Measurements from ENCODE around the gene UCKL1. TPM values are rescaled to one million over a fixed set of nuclear protein-coding genes. Genes with fewer than 3 reads are reported as not detected.

The UCKL1 gene
- total RNA-seq, 1 donor from 2014 or later, result 50.1 TPM

- no peak for TF ChIP-seq POLR2A (IDR thresholded peaks at IDR 0.05)
- no peak for TF ChIP-seq CTCF (IDR thresholded peaks at IDR 0.05)
- TF ChIP-seq POLR2AphosphoS5 (IDR thresholded peaks at IDR 0.05; ENCODE audit: insufficient read depth in 1 of 2, low read depth in 1 of 2), result no peak
- Histone ChIP-seq H3K27me3 (no peaks in the 10 kb centered on the region), H3K9me3 (no peaks in the 10 kb centered on the region), H3K36me3 (peaks cover 0 to 26% of the 10 kb centered on the region in 2 donors), H3K27ac (peak overlapping the region; percentile 24), H3K4me1 (peaks cover 24% of the 10 kb centered on the region), H3K4me3 (no peak overlapping the region)
- no peak for DNase-seq (ENCODE audit: extremely low spot score in 2 of 2)
- intact Hi-C loops (cut with DNase I), result no loop called here
Observed at GRCh38 chr20:63890616-63891015, 65.6 kb downstream of the UCKL1 start.

GRCh38 chr20:63890201-63890576 is 66.0 kb downstream of the UCKL1 start:
- Histone ChIP-seq H3K27me3 (no peaks in the 10 kb centered on the region), H3K4me1 (peaks cover 23% of the 10 kb centered on the region), H3K9me3 (no peaks in the 10 kb centered on the region), H3K4me3 (no peak overlapping the region), H3K36me3 (peaks cover 0 to 29% of the 10 kb centered on the region in 2 donors), H3K27ac (peak overlapping the region; percentile 19)
- no peak for DNase-seq (ENCODE audit: extremely low spot score in 2 of 2)
- intact Hi-C loops (cut with DNase I), result no loop called here
- TF ChIP-seq CTCF (IDR thresholded peaks at IDR 0.05) (no peak), POLR2AphosphoS5 (IDR thresholded peaks at IDR 0.05; ENCODE audit: insufficient read depth in 1 of 2, low read depth in 1 of 2) (no peak), POLR2A (IDR thresholded peaks at IDR 0.05) (no peak)

MicroRNA genes within 50 kb of the gene (microRNA counts, 767-probe panel; counts per million panel counts)
- microRNA hsa-miR-1914-5p (238 to 261 counts per million in 2 donors), microRNA hsa-miR-647 (238 to 261 counts per million in 2 donors), microRNA hsa-miR-941 (238 to 261 counts per million in 2 donors)

Small RNAs within 50 kb of the gene (microRNA-seq; reads per million reads assigned to microRNA genes)
- gene MIR1914 (ENCODE audit: borderline number of aligned reads, borderline replicate concordance), result not detected
- gene MIR647 (ENCODE audit: borderline number of aligned reads, borderline replicate concordance), result not detected
- not detected for gene MIR941-1 (ENCODE audit: borderline number of aligned reads, borderline replicate concordance)
- gene MIR941-2 (ENCODE audit: borderline number of aligned reads, borderline replicate concordance), result not detected
- not detected for gene MIR941-3 (ENCODE audit: borderline number of aligned reads, borderline replicate concordance)
- not detected for gene MIR941-4 (ENCODE audit: borderline number of aligned reads, borderline replicate concordance)
- not detected for gene MIR941-5 (ENCODE audit: borderline number of aligned reads, borderline replicate concordance)

Small RNAs within 50 kb of the gene (small RNA-seq; reads per million reads assigned to genes)
- gene MIR647 (not detected), gene MIR941-2 (not detected), gene MIR941-4 (not detected), gene MIR941-5 (not detected), gene RNU1-134P (not detected)

Other genes starting within 250 kb of the UCKL1 start
- 30.9 TPM for gene ARFRP1, start 248.4 kb downstream of the UCKL1 start, total RNA-seq
- 30.4 TPM for gene ZGPAT, start 248.4 kb downstream of the UCKL1 start, total RNA-seq
- gene LIME1, start 219.8 kb downstream of the UCKL1 start, total RNA-seq, result 32.4 TPM
- 33.1 TPM for gene SLC2A4RG, start 216.6 kb downstream of the UCKL1 start, total RNA-seq
- gene ZBTB46, start 125.2 kb downstream of the UCKL1 start, total RNA-seq, result 7.4 TPM
- not detected for gene ABHD16B, start 94.9 kb downstream of the UCKL1 start, total RNA-seq
- 90.1 TPM for gene TPD52L2, start 91.1 kb downstream of the UCKL1 start, total RNA-seq
- gene DNAJC5, start 61.3 kb downstream of the UCKL1 start, total RNA-seq, result 25.8 TPM
- 10.3 TPM for gene ZNF512B, start 13.5 kb upstream of the UCKL1 start, total RNA-seq
- 11.8 TPM for gene SAMD10, start 23.2 kb upstream of the UCKL1 start, total RNA-seq
- 50.6 TPM for gene PRPF6, start 24.7 kb upstream of the UCKL1 start, total RNA-seq
- 0.98 TPM for gene C20orf204, start 79.8 kb upstream of the UCKL1 start, total RNA-seq
- gene SOX18, start 93.2 kb upstream of the UCKL1 start, total RNA-seq, result 57.2 TPM
- gene TCEA2, start 106.8 kb upstream of the UCKL1 start, total RNA-seq, result 33.1 TPM
- gene RGS19, start 123.1 kb upstream of the UCKL1 start, total RNA-seq, result 20.6 TPM
- gene OPRL1, start 123.7 kb upstream of the UCKL1 start, total RNA-seq, result 1.5 TPM
- gene LKAAEAR1, start 128.0 kb upstream of the UCKL1 start, total RNA-seq, result not detected
- gene NPBWR2, start 151.1 kb upstream of the UCKL1 start, total RNA-seq, result not detected
- not detected for gene MYT1, start 208.0 kb upstream of the UCKL1 start, total RNA-seq